Neural crest cell (in vitro differentiated cells): Measurements from ENCODE around the gene RNFT2. TPM values are rescaled to one million over a fixed set of nuclear protein-coding genes. Genes with fewer than 3 reads are reported as not detected.

Experiments used
- DNase-seq: peaks from one replicate; pipeline ENCODE4 v3.0.0; 2021; ENCODE audit warnings: low read depth, mixed read lengths, low spot score
- H3K27ac Mint-ChIP-seq: one replicate; pipeline ENCODE4 v1.8.0; 2021; ENCODE audit warnings: mild to moderate bottlenecking, mixed read lengths; ENCODE audit not compliant: unreplicated experiment
- H3K27me3 Mint-ChIP-seq: 2 replicates; pipeline ENCODE4 v1.8.0; 2021; ENCODE audit warnings: low read depth, mild to moderate bottlenecking, mixed read lengths
- H3K36me3 Mint-ChIP-seq: 2 replicates; pipeline ENCODE4 v1.8.0; 2021; ENCODE audit warnings: low read depth, mild to moderate bottlenecking, mixed read lengths
- H3K4me1 Mint-ChIP-seq: 2 replicates; pipeline ENCODE4 v1.8.0; 2021; ENCODE audit warnings: mixed read lengths
- H3K4me3 Mint-ChIP-seq: one replicate; pipeline ENCODE4 v1.8.0; 2021; ENCODE audit warnings: mild to moderate bottlenecking, mixed read lengths
- H3K9me3 Mint-ChIP-seq: 2 replicates; pipeline ENCODE4 v1.8.0; 2021; ENCODE audit warnings: mixed read lengths
- CTCF ChIP-seq: fragments of 200-600 bp; sonication (generic); conservative IDR thresholded peaks from 2 replicates; pipeline ENCODE4 v1.5.0; 2021; ENCODE audit warnings: antibody characterized with exemption, mild to moderate bottlenecking
- total RNA-seq: library from RNA; stranded (reverse); gene quantifications from 2 replicates; pipeline ENCODE4 v1.2.1, GENCODE V29; 2021

Gene RNFT2
- total RNA-seq, 1 donor from 2014 or later = 79.9 TPM

DNA sequence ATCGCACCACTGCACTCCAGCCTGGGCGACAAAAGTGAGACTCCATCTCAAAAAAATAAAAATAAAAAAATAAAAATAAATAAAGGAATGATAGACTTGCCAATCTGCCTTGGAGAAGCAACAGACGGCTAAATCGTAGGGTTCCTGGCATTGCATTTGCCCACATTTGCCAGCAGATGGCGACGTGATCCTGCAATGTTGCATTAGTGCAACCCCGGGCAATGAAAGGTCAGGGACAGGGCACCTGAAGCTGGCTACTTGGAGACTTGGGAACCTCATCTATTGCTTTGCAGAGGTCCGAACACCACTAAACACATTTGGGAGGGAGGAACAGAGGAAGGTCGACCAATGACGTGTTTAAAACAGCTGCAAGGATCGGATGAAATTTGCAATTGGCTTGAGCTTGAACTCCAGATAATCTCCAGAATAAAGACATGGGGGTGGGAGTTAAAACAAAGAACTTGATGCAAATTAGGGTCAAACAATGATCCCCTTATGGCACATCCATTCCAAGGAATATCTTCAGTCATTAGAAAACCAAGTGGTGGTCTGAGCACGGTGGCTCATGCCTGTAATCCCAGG, 34.8 kb upstream of the RNFT2 start:
- no peak overlapping the region for H3K4me3 Mint-ChIP-seq

DNA sequence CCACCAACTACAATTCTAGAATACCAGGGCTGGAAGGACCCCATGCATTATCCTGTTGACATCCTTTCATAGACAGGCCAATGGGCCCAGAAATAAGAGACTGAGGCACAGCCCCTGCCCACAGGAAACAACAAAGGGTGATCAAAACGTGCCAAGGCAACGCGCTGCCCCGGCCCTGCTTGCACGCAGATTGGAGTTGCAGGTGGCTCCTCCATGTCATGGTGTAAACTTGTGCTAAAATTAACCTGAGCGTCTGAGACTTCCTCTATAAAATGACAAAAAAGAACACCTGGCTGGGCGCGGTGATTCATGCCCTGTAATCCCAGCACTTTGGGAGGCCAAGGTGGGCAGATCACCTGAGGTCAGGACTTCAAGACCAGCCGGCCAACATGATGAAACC, 30.4 kb upstream of the RNFT2 start:
- Mint-ChIP-seq H3K27me3 (peaks cover 20% of the 10 kb centered on the region), H3K4me1 (peaks cover 39% of the 10 kb centered on the region), H3K9me3 (no peaks in the 10 kb centered on the region), H3K4me3 (no peak overlapping the region), H3K36me3 (no peaks in the 10 kb centered on the region), H3K27ac (no peak overlapping the region)
- DNase-seq = no peak
- TF ChIP-seq CTCF = no peak

More for the DNA sequence above, 34.8 kb upstream of the RNFT2 start:
- no peaks in the 10 kb centered on the region for H3K36me3 Mint-ChIP-seq
- H3K4me1 Mint-ChIP-seq = peaks cover 5% of the 10 kb centered on the region
- no peak overlapping the region for H3K27ac Mint-ChIP-seq
- H3K27me3 Mint-ChIP-seq = peaks cover under 1% of the 10 kb centered on the region
- DNase-seq = peak; percentile 80
- no peaks in the 10 kb centered on the region for H3K9me3 Mint-ChIP-seq
- peak; percentile 98 for TF ChIP-seq CTCF

DNA sequence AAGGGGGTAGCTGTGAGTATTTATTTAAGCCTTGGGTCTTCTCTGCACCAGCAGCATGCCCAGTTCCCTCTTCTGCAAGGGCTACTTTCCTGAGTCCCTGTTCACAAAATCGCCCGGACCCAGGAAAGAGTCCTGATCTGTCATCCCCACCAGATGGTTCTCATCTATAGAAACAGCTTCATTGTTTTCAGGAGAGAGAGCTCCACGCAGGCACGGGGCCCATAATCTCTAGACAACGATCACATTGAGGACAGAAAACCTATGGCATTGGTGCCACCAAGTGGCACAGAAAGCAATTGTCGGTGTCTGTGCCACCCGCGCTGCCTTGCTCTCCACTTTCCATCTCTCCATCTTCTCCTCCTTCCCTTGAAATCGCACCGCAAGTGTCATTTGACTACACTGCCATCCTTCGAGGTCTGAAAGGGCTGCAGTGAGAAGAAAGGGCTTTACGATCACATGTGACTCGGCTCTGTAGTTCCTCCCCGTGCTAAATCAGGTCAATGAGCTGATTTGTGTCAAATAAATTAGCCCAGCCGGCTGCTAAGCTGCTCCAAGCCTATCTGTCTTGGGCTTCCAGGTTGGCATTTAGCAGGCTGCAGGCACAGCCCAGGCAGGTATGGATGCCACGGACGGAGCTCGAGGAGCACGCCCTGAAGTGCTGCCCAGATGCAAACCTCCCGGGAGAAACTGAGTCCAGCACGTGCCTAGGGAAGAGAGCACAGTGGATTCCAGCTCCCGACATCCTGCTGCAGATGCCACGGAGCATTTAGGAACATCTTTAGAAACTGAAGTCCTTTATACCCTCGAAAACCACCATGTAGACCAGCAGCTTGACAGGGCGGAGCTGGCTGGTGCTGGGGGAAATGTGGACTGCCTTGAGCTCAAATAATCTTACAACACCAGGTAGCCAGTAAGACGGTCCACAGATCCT, 29.0 kb upstream of the RNFT2 start:
- no peaks in the 10 kb centered on the region for H3K36me3 Mint-ChIP-seq
- H3K4me1 Mint-ChIP-seq = peaks cover 46% of the 10 kb centered on the region
- peaks cover 20% of the 10 kb centered on the region for H3K27me3 Mint-ChIP-seq
- no peak overlapping the region for H3K27ac Mint-ChIP-seq
- peak overlapping the region; percentile 10 for H3K4me3 Mint-ChIP-seq
- H3K9me3 Mint-ChIP-seq = no peaks in the 10 kb centered on the region
- DNase-seq = peak; percentile 28
- TF ChIP-seq CTCF = peak; percentile 58

GRCh38 chr12:116709768-116710167, 28.3 kb upstream of the RNFT2 start:
- Mint-ChIP-seq H3K27me3 (peaks cover 20% of the 10 kb centered on the region), H3K27ac (no peak overlapping the region), H3K36me3 (no peaks in the 10 kb centered on the region), H3K4me1 (peaks cover 46% of the 10 kb centered on the region), H3K9me3 (no peaks in the 10 kb centered on the region), H3K4me3 (no peak overlapping the region)
- TF ChIP-seq CTCF = no peak
- DNase-seq = no peak

DNA sequence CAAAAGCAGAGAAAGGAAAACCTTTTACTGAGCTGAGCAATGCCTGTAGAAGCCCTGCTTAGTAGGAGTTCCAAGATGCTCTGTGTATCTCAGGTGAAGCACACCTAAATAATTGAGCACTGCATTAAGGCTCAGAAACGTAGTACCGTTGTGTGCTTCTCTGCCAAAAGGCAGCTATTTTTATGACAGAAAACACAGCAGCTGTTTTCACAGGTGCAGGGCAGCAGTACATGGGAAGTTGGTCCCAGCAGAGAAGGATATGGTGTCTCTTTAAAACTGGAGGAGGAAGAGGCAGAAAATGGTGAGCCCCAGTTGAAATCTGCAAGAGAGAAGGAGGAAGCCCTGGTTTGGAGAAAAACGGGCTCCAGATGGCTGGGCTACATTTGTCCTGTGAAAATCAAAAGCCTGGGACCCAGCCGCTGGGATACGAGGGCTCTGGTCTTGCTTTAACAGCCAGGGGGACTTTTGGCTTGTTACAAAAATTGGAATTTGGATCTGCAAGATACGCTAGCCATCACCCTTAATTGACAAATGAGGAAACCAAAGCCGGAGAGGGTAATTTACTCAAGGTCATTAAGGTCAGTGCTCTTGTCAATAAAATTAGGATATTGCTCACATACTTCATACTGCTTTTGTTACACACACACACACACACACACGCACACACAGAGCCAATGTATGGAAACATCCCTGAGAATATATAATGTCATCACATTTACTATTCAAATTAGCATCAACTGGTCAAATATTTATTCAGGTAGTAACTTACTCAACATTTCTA, 27.6 kb upstream of the RNFT2 start:
- Mint-ChIP-seq H3K27me3 (peaks cover 20% of the 10 kb centered on the region), H3K4me3 (no peak overlapping the region), H3K36me3 (no peaks in the 10 kb centered on the region), H3K27ac (no peak overlapping the region), H3K9me3 (no peaks in the 10 kb centered on the region), H3K4me1 (peaks cover 47% of the 10 kb centered on the region)
- TF ChIP-seq CTCF = no peak
- DNase-seq = no peak
